HepG2 (cell line): ENCODE results near the gene ST6GALNAC2. TPM values are rescaled to one million over a fixed set of nuclear protein-coding genes. Genes with fewer than 3 reads are reported as not detected.

Experiments
- ADNP ChIP-seq: sonication (generic); formaldehyde crosslinking; IDR thresholded peaks from 2 replicates; pipeline ENCODE4 v1.4.0; 2020; ENCODE audit warnings: missing genetic modification reagents
- BRD4 ChIP-seq: sonication (generic); formaldehyde crosslinking; IDR thresholded peaks from 2 replicates; pipeline ENCODE4 v1.4.0; 2020; ENCODE audit warnings: missing genetic modification reagents
- FOXA3 ChIP-seq: IDR thresholded peaks from 2 replicates; pipeline ENCODE4 v1.6.1; 2016; ENCODE audit warnings: missing genetic modification reagents, missing compliant biosample characterization
- MED1 ChIP-seq: sonication (generic); formaldehyde crosslinking; IDR thresholded peaks from 2 replicates; pipeline ENCODE4 v1.4.0; 2020; ENCODE audit warnings: missing genetic modification reagents
- MXD4 ChIP-seq: IDR thresholded peaks from 2 replicates; pipeline ENCODE4 v1.6.1; 2016; ENCODE audit warnings: mild to moderate bottlenecking, missing biosample characterization, missing genetic modification reagents
- RFX3 ChIP-seq: IDR thresholded peaks from 2 replicates; pipeline ENCODE4 v1.6.1; 2016; ENCODE audit warnings: missing biosample characterization, missing genetic modification reagents
- SIN3A ChIP-seq: IDR thresholded peaks from 2 replicates; pipeline ENCODE4 v1.6.1; 2011; ENCODE audit warnings: low read depth, mild to moderate bottlenecking, control low read depth, low read length, borderline replicate concordance
- TFDP2 ChIP-seq: sonication (generic); formaldehyde crosslinking; IDR thresholded peaks from 2 replicates; pipeline ENCODE4 v1.4.0; 2020; ENCODE audit warnings: missing genetic modification reagents
- YEATS2 ChIP-seq: sonication (generic); formaldehyde crosslinking; IDR thresholded peaks from 2 replicates; pipeline ENCODE4 v1.4.0; 2020; ENCODE audit warnings: missing genetic modification reagents, borderline replicate concordance
- ZC3H4 ChIP-seq: sonication (generic); formaldehyde crosslinking; IDR thresholded peaks from 2 replicates; pipeline ENCODE4 v1.4.0; 2020; ENCODE audit warnings: missing genetic modification reagents, borderline replicate concordance
- ZNF207 ChIP-seq: fragments of 450-650 bp; IDR thresholded peaks from 2 replicates; pipeline ENCODE4 v1.6.1; 2016; ENCODE audit warnings: antibody characterized with exemption, borderline replicate concordance
- ZNF329 ChIP-seq: sonication (generic); formaldehyde crosslinking; IDR thresholded peaks from 2 replicates; pipeline ENCODE4 v1.9.0; 2021; ENCODE audit warnings: low read depth, mild to moderate bottlenecking, missing genetic modification reagents
- ZNF546 ChIP-seq: sonication (generic); formaldehyde crosslinking; conservative IDR thresholded peaks from 2 replicates; pipeline ENCODE4 v1.8.1; 2023; ENCODE audit warnings: mild to moderate bottlenecking, missing genetic modification reagents
- ZNF766 ChIP-seq: sonication (generic); formaldehyde crosslinking; IDR thresholded peaks from 2 replicates; pipeline ENCODE4 v1.5.0; 2020; ENCODE audit warnings: missing genetic modification reagents, borderline replicate concordance
- ZNF768 ChIP-seq: sonication (generic); formaldehyde crosslinking; IDR thresholded peaks from 2 replicates; pipeline ENCODE4 v1.4.0; 2020; ENCODE audit warnings: missing genetic modification reagents
- polyA plus RNA-seq, 8 experiments: library from polyadenylated mRNA; depleted of rRNA in 3 of 8; stranded (reverse) in 7 of 8; unstranded in 1 of 8; fragments of >200 nt; fragmentation: Illumina TruSeq in 4 of 8; extraction: Trizol in 4 of 8; gene quantifications; 2 replicates each; pipeline versions ENCODE4 v1.2.1 to v1.2.3, GENCODE V29; 2011 to 2016; ENCODE audit warnings: low read depth in 4 of 8, missing spikeins in 1 of 8, mixed read lengths in 1 of 8; ENCODE audit not compliant: insufficient read depth in 1 of 8
- total RNA-seq, 5 experiments: library from RNA; depleted of rRNA; stranded (reverse); fragments of >200 nt; fragmentation: Illumina TruSeq; extraction: Trizol; gene quantifications; 2 replicates each; pipeline ENCODE4 v1.2.3, GENCODE V29; 2016; ENCODE audit warnings: low read depth in 1 of 5
- TF ChIP-seq, protein P1 (sequence below): sonication (generic); formaldehyde crosslinking; conservative IDR thresholded peaks from 2 replicates; pipeline ENCODE4 v1.8.0; 2022; ENCODE audit warnings: missing genetic modification reagents
- TF ChIP-seq, protein P2 (sequence below): sonication (generic); formaldehyde crosslinking; IDR thresholded peaks from 2 replicates; pipeline ENCODE4 v1.4.0; 2020; ENCODE audit warnings: missing genetic modification reagents, mild to moderate bottlenecking, borderline replicate concordance
- TF ChIP-seq, protein P3 (sequence below): sonication (generic); formaldehyde crosslinking; IDR thresholded peaks from 2 replicates; pipeline ENCODE4 v1.5.0; 2020; ENCODE audit warnings: missing genetic modification reagents, mild to moderate bottlenecking, borderline replicate concordance
- TF ChIP-seq, protein P4 (sequence below): sonication (generic); formaldehyde crosslinking; IDR thresholded peaks from 2 replicates; pipeline ENCODE4 v1.4.0; 2020; ENCODE audit warnings: missing genetic modification reagents, borderline replicate concordance

Gene ST6GALNAC2
- total and polyA plus RNA-seq, 2 of the 13 experiments (the other 11 are each of a cell fraction or from before 2014, with no cell fraction given), result 0.12 to 0.49 TPM

- TF ChIP-seq, protein P1, sequence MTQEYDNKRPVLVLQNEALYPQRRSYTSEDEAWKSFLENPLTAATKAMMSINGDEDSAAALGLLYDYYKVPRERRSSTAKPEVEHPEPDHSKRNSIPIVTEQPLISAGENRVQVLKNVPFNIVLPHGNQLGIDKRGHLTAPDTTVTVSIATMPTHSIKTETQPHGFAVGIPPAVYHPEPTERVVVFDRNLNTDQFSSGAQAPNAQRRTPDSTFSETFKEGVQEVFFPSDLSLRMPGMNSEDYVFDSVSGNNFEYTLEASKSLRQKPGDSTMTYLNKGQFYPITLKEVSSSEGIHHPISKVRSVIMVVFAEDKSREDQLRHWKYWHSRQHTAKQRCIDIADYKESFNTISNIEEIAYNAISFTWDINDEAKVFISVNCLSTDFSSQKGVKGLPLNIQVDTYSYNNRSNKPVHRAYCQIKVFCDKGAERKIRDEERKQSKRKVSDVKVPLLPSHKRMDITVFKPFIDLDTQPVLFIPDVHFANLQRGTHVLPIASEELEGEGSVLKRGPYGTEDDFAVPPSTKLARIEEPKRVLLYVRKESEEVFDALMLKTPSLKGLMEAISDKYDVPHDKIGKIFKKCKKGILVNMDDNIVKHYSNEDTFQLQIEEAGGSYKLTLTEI (CRISPR knock-in tag), result no peak
- TF ChIP-seq ZNF768 (no peak), ZNF766 (CRISPR knock-in tag) (no peak), RFX3 (no peak), YEATS2 (CRISPR knock-in tag) (no peak), ZC3H4 (CRISPR knock-in tag) (no peak), ZNF329 (CRISPR knock-in tag) (no peak), MED1 (no peak), MXD4 (CRISPR knock-in tag) (no peak; the same call in 1 of the 2 replicates), BRD4 (peak; percentile 9; the same call in 1 of the 2 replicates), TFDP2 (CRISPR knock-in tag) (no peak), ADNP (CRISPR knock-in tag) (no peak), FOXA3 (peak; percentile 70; the same call in 1 of the 2 replicates), SIN3A (no peak), ZNF207 (no peak), ZNF546 (CRISPR knock-in tag) (no peak)
- TF ChIP-seq, protein P2, sequence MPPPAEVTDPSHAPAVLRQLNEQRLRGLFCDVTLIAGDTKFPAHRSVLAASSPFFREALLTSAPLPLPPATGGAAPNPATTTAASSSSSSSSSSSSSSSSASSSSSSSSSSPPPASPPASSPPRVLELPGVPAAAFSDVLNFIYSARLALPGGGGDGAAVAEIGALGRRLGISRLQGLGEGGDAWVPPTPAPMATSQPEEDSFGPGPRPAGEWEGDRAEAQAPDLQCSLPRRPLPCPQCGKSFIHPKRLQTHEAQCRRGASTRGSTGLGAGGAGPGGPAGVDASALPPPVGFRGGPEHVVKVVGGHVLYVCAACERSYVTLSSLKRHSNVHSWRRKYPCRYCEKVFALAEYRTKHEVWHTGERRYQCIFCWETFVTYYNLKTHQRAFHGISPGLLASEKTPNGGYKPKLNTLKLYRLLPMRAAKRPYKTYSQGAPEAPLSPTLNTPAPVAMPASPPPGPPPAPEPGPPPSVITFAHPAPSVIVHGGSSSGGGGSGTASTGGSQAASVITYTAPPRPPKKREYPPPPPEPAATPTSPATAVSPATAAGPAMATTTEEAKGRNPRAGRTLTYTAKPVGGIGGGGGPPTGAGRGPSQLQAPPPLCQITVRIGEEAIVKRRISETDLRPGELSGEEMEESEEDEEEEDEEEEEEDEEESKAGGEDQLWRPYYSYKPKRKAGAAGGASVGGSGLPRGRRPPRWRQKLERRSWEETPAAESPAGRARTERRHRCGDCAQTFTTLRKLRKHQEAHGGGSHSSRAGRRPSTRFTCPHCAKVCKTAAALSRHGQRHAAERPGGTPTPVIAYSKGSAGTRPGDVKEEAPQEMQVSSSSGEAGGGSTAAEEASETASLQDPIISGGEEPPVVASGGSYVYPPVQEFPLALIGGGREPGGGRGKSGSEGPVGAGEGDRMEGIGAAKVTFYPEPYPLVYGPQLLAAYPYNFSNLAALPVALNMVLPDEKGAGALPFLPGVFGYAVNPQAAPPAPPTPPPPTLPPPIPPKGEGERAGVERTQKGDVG (CRISPR knock-in tag), result peak; percentile 90; the same call in 1 of the 2 replicates
- TF ChIP-seq, protein P3, sequence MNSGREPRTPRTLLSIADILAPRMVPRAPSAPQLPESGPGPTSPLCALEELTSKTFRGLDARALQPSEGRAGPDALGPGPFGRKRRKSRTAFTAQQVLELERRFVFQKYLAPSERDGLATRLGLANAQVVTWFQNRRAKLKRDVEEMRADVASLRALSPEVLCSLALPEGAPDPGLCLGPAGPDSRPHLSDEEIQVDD (CRISPR knock-in tag), result 0 out of 2 replicates have a peak, but pooled peaks have one; percentile 23
- TF ChIP-seq, protein P4, sequence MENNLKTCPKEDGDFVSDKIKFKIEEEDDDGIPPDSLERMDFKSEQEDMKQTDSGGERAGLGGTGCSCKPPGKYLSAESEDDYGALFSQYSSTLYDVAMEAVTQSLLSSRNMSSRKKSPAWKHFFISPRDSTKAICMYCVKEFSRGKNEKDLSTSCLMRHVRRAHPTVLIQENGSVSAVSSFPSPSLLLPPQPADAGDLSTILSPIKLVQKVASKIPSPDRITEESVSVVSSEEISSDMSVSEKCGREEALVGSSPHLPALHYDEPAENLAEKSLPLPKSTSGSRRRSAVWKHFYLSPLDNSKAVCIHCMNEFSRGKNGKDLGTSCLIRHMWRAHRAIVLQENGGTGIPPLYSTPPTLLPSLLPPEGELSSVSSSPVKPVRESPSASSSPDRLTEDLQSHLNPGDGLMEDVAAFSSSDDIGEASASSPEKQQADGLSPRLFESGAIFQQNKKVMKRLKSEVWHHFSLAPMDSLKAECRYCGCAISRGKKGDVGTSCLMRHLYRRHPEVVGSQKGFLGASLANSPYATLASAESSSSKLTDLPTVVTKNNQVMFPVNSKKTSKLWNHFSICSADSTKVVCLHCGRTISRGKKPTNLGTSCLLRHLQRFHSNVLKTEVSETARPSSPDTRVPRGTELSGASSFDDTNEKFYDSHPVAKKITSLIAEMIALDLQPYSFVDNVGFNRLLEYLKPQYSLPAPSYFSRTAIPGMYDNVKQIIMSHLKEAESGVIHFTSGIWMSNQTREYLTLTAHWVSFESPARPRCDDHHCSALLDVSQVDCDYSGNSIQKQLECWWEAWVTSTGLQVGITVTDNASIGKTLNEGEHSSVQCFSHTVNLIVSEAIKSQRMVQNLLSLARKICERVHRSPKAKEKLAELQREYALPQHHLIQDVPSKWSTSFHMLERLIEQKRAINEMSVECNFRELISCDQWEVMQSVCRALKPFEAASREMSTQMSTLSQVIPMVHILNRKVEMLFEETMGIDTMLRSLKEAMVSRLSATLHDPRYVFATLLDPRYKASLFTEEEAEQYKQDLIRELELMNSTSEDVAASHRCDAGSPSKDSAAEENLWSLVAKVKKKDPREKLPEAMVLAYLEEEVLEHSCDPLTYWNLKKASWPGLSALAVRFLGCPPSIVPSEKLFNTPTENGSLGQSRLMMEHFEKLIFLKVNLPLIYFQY (CRISPR knock-in tag), result no peak
These were observed 55.5 kb downstream of the ST6GALNAC2 start (continued) for GRCh38 chr17:76530095-76530723.
